Activated CD8-positive, alpha-beta memory T cell treated with anti-CD3 and anti-CD28 coated beads, Interleukin-2, amount 50 U/mL, for 1 hour (primary cell): ENCODE data around the gene NBEA.

ENCODE experiments used
- DNase-seq: peaks from one replicate; pipeline ENCODE4 v3.0.0-alpha.2; 2020; ENCODE audit errors: extremely low read depth

NBEA gene

GRCh38 chr13:35501661-35502235 lies 559.7 kb downstream of the NBEA start:
- no peak for DNase-seq

GRCh38 chr13:35502456-35502855 lies 560.4 kb downstream of the NBEA start:
- no peak for DNase-seq

- DNase-seq: no peak
Measured at GRCh38 chr13:35512271-35512920, 570.3 kb downstream of the NBEA start.

- DNase-seq: no peak
Measured at GRCh38 chr13:35514061-35514477, 572.0 kb downstream of the NBEA start.

GRCh38 chr13:35514801-35515502 lies 572.9 kb downstream of the NBEA start:
- DNase-seq: no peak

GRCh38 chr13:35518337-35518946 lies 576.4 kb downstream of the NBEA start:
- no peak for DNase-seq

- DNase-seq: no peak
Measured at GRCh38 chr13:35524171-35524570, 582.1 kb downstream of the NBEA start.

GRCh38 chr13:35526577-35526976 lies 584.5 kb downstream of the NBEA start:
- DNase-seq: no peak

- no peak for DNase-seq
Measured at GRCh38 chr13:35527451-35527850, 585.4 kb downstream of the NBEA start.

GRCh38 chr13:35530147-35530546 lies 588.1 kb downstream of the NBEA start:
- no peak for DNase-seq

- DNase-seq: no peak
Measured at GRCh38 chr13:35530581-35530980, 588.5 kb downstream of the NBEA start.

GRCh38 chr13:35531526-35531925 lies 589.5 kb downstream of the NBEA start:
- no peak for DNase-seq

- DNase-seq: no peak
Measured at GRCh38 chr13:35534343-35534742, 592.3 kb downstream of the NBEA start.

- no peak for DNase-seq
Measured at GRCh38 chr13:35548790-35549189, 606.7 kb downstream of the NBEA start.

- DNase-seq: no peak
Measured at GRCh38 chr13:35549481-35549880, 607.4 kb downstream of the NBEA start.

GRCh38 chr13:35552172-35552844 lies 610.2 kb downstream of the NBEA start:
- DNase-seq: no peak

GRCh38 chr13:35554972-35555623 lies 613.0 kb downstream of the NBEA start:
- no peak for DNase-seq

- DNase-seq: no peak
Measured at GRCh38 chr13:35557475-35557874, 615.4 kb downstream of the NBEA start.

GRCh38 chr13:35561540-35561939 lies 619.5 kb downstream of the NBEA start:
- no peak for DNase-seq

- DNase-seq: no peak
Measured at GRCh38 chr13:35565273-35565672, 623.2 kb downstream of the NBEA start.

- no peak for DNase-seq
Measured at GRCh38 chr13:35566340-35566739, 624.3 kb downstream of the NBEA start.
